ENCODE results near the gene PCGF5. TPM values are rescaled to one million over a fixed set of nuclear protein-coding genes. Genes with fewer than 3 reads are reported as not detected.

The PCGF5 gene
- total RNA-seq, 2 donors from 2014 or later: 48.7 to 71.7 TPM

- no peaks in the 10 kb centered on the region for H3K27me3 ChIP-seq
- TF ChIP-seq CTCF (IDR thresholded peaks at IDR 0.05): no peak
- no peaks in the 10 kb centered on the region for H3K9me3 ChIP-seq
- intact Hi-C loops (cut with DNase I): no loop called here
- no peak for DNase-seq
- H3K27ac ChIP-seq: no peak overlapping the region
- no peak overlapping the region for H3K4me3 ChIP-seq
- no peaks in the 10 kb centered on the region for H3K4me1 ChIP-seq
- H3K9ac ChIP-seq (ENCODE audit: low read depth in 2 of 2, low read length in 2 of 2): no peak overlapping the region
- no peaks in the 10 kb centered on the region for H3K36me3 ChIP-seq
These were observed 27.1 kb downstream of the PCGF5 start for GRCh38 chr10:91247360-91248111.

- no peaks in the 10 kb centered on the region for H3K4me1 ChIP-seq
- no peak overlapping the region for H3K9ac ChIP-seq (ENCODE audit: low read depth in 2 of 2, low read length in 2 of 2)
- TF ChIP-seq CTCF (IDR thresholded peaks at IDR 0.05): no peak
- H3K27ac ChIP-seq: no peak overlapping the region
- H3K4me3 ChIP-seq: no peak overlapping the region
- no peaks in the 10 kb centered on the region for H3K27me3 ChIP-seq
- H3K36me3 ChIP-seq: no peaks in the 10 kb centered on the region
- intact Hi-C loops (cut with DNase I): loop anchor here (2.0 to 10.0 kb wide), 2 partner anchors 159 to 335 kb away; no protein-coding TSS in a partner anchor
- no peak for DNase-seq
- no peaks in the 10 kb centered on the region for H3K9me3 ChIP-seq
These were observed 29.2 kb downstream of the PCGF5 start for GRCh38 chr10:91249700-91250099.

- Histone ChIP-seq H3K27me3 (no peaks in the 10 kb centered on the region), H3K4me1 (no peaks in the 10 kb centered on the region), H3K9ac (ENCODE audit: low read depth in 2 of 2, low read length in 2 of 2) (no peak overlapping the region), H3K4me3 (no peak overlapping the region), H3K9me3 (no peaks in the 10 kb centered on the region), H3K36me3 (no peaks in the 10 kb centered on the region), H3K27ac (no peak overlapping the region)
- intact Hi-C loops (cut with DNase I): loop anchor here (2.0 to 10.0 kb wide), 2 partner anchors 160 to 336 kb away; no protein-coding TSS in a partner anchor
- TF ChIP-seq CTCF (IDR thresholded peaks at IDR 0.05): no peak
- no peak for DNase-seq
These were observed 29.9 kb downstream of the PCGF5 start for GRCh38 chr10:91250341-91250740.

GRCh38 chr10:91251430-91252056 lies 31.1 kb downstream of the PCGF5 start:
- no peak overlapping the region for H3K27ac ChIP-seq
- intact Hi-C loops (cut with DNase I): loop anchor here (2.0 to 10.0 kb wide), 3 partner anchors 161 to 337 kb away; no protein-coding TSS in a partner anchor
- H3K9ac ChIP-seq (ENCODE audit: low read depth in 2 of 2, low read length in 2 of 2): no peak overlapping the region
- TF ChIP-seq CTCF (IDR thresholded peaks at IDR 0.05): peak; percentile 87
- H3K36me3 ChIP-seq: no peaks in the 10 kb centered on the region
- DNase-seq: peak; percentile 49
- no peaks in the 10 kb centered on the region for H3K4me1 ChIP-seq
- H3K27me3 ChIP-seq: no peaks in the 10 kb centered on the region
- H3K9me3 ChIP-seq: no peaks in the 10 kb centered on the region
- H3K4me3 ChIP-seq: no peak overlapping the region

GRCh38 chr10:91253300-91253699 lies 32.8 kb downstream of the PCGF5 start:
- Histone ChIP-seq H3K9ac (ENCODE audit: low read depth in 2 of 2, low read length in 2 of 2) (no peak overlapping the region), H3K4me1 (no peaks in the 10 kb centered on the region), H3K36me3 (no peaks in the 10 kb centered on the region), H3K4me3 (no peak overlapping the region), H3K27ac (no peak overlapping the region), H3K27me3 (no peaks in the 10 kb centered on the region), H3K9me3 (no peaks in the 10 kb centered on the region)
- intact Hi-C loops (cut with DNase I): loop anchor here (2.0 to 10.0 kb wide), 2 partner anchors 248 to 338 kb away; no protein-coding TSS in a partner anchor
- no peak for DNase-seq
- TF ChIP-seq CTCF (IDR thresholded peaks at IDR 0.05): no peak
